ENCODE data around the gene LAS1L. TPM values are rescaled to one million over a fixed set of nuclear protein-coding genes. Genes with fewer than 3 reads are reported as not detected.

The LAS1L gene
- total RNA-seq, 1 donor from 2014 or later = 8.8 TPM

DNA sequence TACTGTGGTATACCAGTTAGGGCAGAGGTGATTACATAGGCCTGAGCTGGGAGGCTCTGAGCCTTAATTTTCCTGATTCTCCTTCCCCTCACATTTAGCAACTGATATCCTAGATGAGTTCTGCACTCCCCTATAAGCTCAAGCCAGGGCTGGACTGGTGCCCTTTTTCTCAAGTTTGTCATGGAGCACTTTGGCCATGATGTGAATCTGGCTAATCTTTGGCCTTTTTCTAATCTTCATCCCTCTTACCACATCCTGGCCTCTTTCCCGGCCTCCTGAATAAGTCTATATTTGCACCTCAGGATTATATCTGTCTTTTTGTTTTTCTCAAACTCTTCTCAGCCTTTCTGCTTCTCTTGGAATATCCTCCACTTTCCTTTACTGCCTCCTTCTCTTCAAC is 10.9 kb upstream of the LAS1L start:
- H3K36me3 ChIP-seq = no peaks in the 10 kb centered on the region
- no peak overlapping the region for H3K4me3 ChIP-seq
- no peaks in the 10 kb centered on the region for H3K4me1 ChIP-seq
- no peak for DNase-seq (ENCODE audit: low spot score in 2 of 2)
- no peaks in the 10 kb centered on the region for H3K9me3 ChIP-seq
- H3K27ac ChIP-seq = no peak overlapping the region
- H3K27me3 ChIP-seq = no peaks in the 10 kb centered on the region
- intact Hi-C loops (cut with DNase I) = no loop called here
- TF ChIP-seq, protein P1, sequence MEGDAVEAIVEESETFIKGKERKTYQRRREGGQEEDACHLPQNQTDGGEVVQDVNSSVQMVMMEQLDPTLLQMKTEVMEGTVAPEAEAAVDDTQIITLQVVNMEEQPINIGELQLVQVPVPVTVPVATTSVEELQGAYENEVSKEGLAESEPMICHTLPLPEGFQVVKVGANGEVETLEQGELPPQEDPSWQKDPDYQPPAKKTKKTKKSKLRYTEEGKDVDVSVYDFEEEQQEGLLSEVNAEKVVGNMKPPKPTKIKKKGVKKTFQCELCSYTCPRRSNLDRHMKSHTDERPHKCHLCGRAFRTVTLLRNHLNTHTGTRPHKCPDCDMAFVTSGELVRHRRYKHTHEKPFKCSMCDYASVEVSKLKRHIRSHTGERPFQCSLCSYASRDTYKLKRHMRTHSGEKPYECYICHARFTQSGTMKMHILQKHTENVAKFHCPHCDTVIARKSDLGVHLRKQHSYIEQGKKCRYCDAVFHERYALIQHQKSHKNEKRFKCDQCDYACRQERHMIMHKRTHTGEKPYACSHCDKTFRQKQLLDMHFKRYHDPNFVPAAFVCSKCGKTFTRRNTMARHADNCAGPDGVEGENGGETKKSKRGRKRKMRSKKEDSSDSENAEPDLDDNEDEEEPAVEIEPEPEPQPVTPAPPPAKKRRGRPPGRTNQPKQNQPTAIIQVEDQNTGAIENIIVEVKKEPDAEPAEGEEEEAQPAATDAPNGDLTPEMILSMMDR (IDR thresholded peaks at IDR 0.05) = no peak

DNA sequence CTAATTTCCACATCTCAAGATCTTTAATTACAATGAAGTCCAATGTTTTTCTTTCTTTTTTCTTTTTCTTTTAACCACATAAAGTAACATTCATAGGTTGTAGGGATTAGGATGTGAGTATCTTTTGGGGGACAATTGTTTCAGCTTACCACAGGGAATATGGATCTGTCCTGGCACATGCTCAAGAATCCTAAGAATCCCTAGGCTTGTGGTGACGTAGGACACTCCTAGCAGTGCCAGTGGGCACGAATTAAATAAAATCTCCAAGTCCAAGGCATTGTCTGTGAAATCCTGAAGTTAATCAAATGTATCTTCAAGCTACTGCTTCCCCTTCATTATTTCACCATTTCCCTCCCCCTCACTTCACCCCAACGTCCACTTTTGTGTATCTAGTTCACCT is 2.6 kb upstream of the LAS1L start:
- Histone ChIP-seq H3K4me3 (no peak overlapping the region), H3K36me3 (no peaks in the 10 kb centered on the region), H3K27me3 (no peaks in the 10 kb centered on the region), H3K9me3 (no peaks in the 10 kb centered on the region), H3K4me1 (peaks cover 3 to 7% of the 10 kb centered on the region in 2 donors), H3K27ac (no peak overlapping the region)
- intact Hi-C loops (cut with DNase I) = loop anchor here (10.0 kb wide), 2 partner anchors 502 to 1332 kb away; partner anchors contain the start of genes AMER1 and ZC3H12B
- DNase-seq (ENCODE audit: low spot score in 2 of 2) = no peak
- TF ChIP-seq, protein P1 (IDR thresholded peaks at IDR 0.05) = no peak

DNA sequence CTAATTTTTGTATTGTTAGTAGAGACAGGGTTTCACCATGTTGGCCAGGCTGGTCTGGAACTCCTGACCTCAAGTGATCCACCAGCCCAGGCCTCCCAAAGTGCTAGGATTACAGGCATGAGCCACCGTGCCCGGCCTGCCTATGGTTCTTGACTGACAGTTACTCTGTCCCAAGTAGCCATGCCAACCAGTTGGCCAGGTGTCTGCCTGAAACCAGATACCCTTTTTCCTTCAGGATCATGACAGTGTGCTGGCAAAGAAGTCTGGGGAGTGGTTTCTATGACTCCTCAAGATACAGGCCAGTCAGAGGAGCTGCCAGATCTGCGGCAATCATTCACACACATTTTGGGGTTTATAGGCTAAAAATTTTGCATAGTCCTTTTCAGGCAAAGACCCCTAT is 1.7 kb upstream of the LAS1L start:
- H3K4me3 ChIP-seq = no peak overlapping the region
- no peaks in the 10 kb centered on the region for H3K9me3 ChIP-seq
- H3K4me1 ChIP-seq = peaks cover 3 to 7% of the 10 kb centered on the region in 2 donors
- H3K36me3 ChIP-seq = no peaks in the 10 kb centered on the region
- TF ChIP-seq, protein P1 (IDR thresholded peaks at IDR 0.05) = no peak
- no peaks in the 10 kb centered on the region for H3K27me3 ChIP-seq
- intact Hi-C loops (cut with DNase I) = loop anchor here (10.0 kb wide), 2 partner anchors 501 to 1331 kb away; partner anchors contain the start of genes AMER1 and ZC3H12B
- no peak overlapping the region for H3K27ac ChIP-seq
- DNase-seq (ENCODE audit: low spot score in 2 of 2) = no peak

DNA sequence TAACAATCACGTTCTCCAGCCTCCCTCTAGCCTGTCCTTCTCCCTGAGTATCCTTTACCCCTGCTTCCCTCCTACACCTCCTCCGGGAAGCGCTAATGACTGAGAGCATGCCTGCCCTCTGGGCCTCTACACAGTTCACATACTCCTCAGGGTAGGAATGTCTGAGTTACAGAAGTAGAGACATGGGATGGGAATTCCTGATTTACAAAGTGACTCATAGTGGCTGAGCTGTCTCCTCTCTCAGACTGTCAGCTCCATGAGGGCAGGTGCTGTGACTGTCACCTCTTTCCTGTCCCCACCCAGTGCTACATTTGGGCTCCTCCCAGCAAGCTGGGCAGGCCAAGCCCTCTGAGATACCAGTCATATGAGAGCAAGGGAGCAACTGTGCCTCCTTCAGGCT is 2.6 kb downstream of the LAS1L start:
- H3K9me3 ChIP-seq = no peaks in the 10 kb centered on the region
- TF ChIP-seq, protein P1 (IDR thresholded peaks at IDR 0.05) = no peak
- H3K27ac ChIP-seq = no peak overlapping the region
- peaks cover 6% of the 10 kb centered on the region in 2 donors for H3K36me3 ChIP-seq
- intact Hi-C loops (cut with DNase I) = loop anchor here (10.0 kb wide), 2 partner anchors 497 to 1327 kb away; partner anchors contain the start of genes AMER1 and ZC3H12B
- no peak overlapping the region for H3K4me3 ChIP-seq
- no peak for DNase-seq (ENCODE audit: low spot score in 2 of 2)
- H3K4me1 ChIP-seq = peaks cover 3 to 7% of the 10 kb centered on the region in 2 donors
- no peaks in the 10 kb centered on the region for H3K27me3 ChIP-seq

DNA sequence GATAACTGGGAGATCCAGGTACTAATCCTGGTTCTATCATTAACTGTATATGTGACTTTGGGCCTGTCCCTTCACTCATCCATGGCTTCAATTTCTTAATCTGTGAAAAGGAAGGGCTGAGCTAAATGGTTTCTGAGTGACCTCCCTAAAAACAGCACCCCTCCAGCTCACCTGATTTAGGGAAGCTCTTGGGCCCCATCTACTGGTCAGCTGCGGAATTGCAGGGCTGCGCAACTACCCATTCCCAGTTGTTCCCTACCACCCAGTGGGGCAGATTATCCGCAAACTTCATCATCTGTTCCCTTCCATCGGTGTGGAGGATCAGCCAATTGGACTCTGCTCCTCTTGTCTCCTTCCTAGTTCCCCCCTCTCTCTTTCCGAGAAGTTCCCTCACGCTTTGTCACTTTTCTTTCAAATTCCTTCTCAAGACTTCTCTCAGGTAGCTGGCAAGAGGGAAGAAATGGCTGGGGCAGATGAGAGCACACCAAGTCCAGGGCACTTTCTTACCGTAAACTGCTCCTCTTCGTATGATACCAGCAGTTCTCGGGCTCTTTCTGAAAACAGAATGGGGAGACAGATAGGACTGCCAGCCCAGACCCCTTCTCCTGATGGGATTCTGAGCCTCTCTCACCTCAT is 5.8 kb downstream of the LAS1L start:
- no peak for DNase-seq (ENCODE audit: low spot score in 2 of 2)
- peaks cover 18 to 20% of the 10 kb centered on the region in 2 donors for H3K36me3 ChIP-seq
- H3K4me3 ChIP-seq = no peak overlapping the region
- no peaks in the 10 kb centered on the region for H3K9me3 ChIP-seq
- no peaks in the 10 kb centered on the region for H3K27me3 ChIP-seq
- H3K27ac ChIP-seq = no peak overlapping the region
- peaks cover 3 to 5% of the 10 kb centered on the region in 2 donors for H3K4me1 ChIP-seq
- intact Hi-C loops (cut with DNase I) = no loop called here
- TF ChIP-seq, protein P1 (IDR thresholded peaks at IDR 0.05) = peak; percentile 48 to 99 (median 99)

Data from ascending aorta (tissue), 2 donors.